Neural cell (in vitro differentiated cells): Measurements from ENCODE around the gene MBD3L5. TPM values are rescaled to one million over a fixed set of nuclear protein-coding genes. Genes with fewer than 3 reads are reported as not detected.

Experiments
- H2AFZ ChIP-seq: fragments of 200-600, 300-800 bp; sonication (generic), shearing (Covaris generic); 2 replicates; pipeline ENCODE4 v1.6.0; 2014; ENCODE audit warnings: low read depth, mild to moderate bottlenecking, antibody characterized with exemption, low read length, moderate library complexity
- H3F3A ChIP-seq: fragments of 200-600 bp; shearing (Covaris generic); 2 replicates; pipeline ENCODE4 v1.6.1; 2016; ENCODE audit warnings: mild to moderate bottlenecking, moderate library complexity, mixed read lengths, antibody characterized with exemption, low read length; ENCODE audit not compliant: insufficient read depth, poor library complexity, severe bottlenecking
- H3K27ac ChIP-seq: fragments of 200-600, 300-800 bp; sonication (generic), shearing (Covaris generic); 2 replicates; pipeline ENCODE4 v1.5.1; 2014; ENCODE audit warnings: mild to moderate bottlenecking, low read length, moderate library complexity
- H3K27me3 ChIP-seq: fragments of 300-800, 200-600 bp; sonication (generic), shearing (Covaris generic); 2 replicates; pipeline ENCODE4 v1.6.0; 2014; ENCODE audit warnings: mild to moderate bottlenecking, low read depth, low read length, moderate library complexity; ENCODE audit not compliant: insufficient read depth
- H3K36me3 ChIP-seq: fragments of 300-800, 200-600 bp; sonication (generic), shearing (Covaris generic); 2 replicates; pipeline ENCODE4 v1.5.1; 2014; ENCODE audit warnings: mild to moderate bottlenecking, antibody characterized with exemption, low read length, moderate library complexity; ENCODE audit not compliant: insufficient read depth
- H3K4me2 ChIP-seq: fragments of 300-800, 200-600 bp; sonication (generic), shearing (Covaris generic); 2 replicates; pipeline ENCODE4 v1.6.0; 2014; ENCODE audit warnings: mild to moderate bottlenecking, low read length
- H3K4me3 ChIP-seq: fragments of 300-800, 200-600 bp; sonication (generic), shearing (Covaris generic); 2 replicates; pipeline ENCODE4 v1.5.1; 2014; ENCODE audit warnings: mild to moderate bottlenecking, low read length, moderate library complexity
- H3K79me2 ChIP-seq: fragments of 200-600 bp; shearing (Covaris generic); replicated peaks from 2 replicates; pipeline ENCODE4 v1.6.0; 2014; ENCODE audit warnings: mild to moderate bottlenecking, low read length, moderate library complexity; ENCODE audit not compliant: insufficient read depth
- H3K9ac ChIP-seq: fragments of 300-800, 200-600 bp; sonication (generic), shearing (Covaris generic); 2 replicates; pipeline ENCODE4 v1.6.1; 2016; ENCODE audit warnings: mild to moderate bottlenecking, low read length, mixed read lengths
- H3K9me2 ChIP-seq: fragments of 200-600 bp; shearing (Covaris generic); 2 replicates; pipeline ENCODE4 v1.6.1; 2016; ENCODE audit warnings: mild to moderate bottlenecking, low read length, mixed read lengths; ENCODE audit not compliant: insufficient read depth
- H3K9me3 ChIP-seq: fragments of 200-600, 300-800 bp; sonication (generic), shearing (Covaris generic); 2 replicates; pipeline ENCODE4 v1.6.1; 2016; ENCODE audit warnings: mild to moderate bottlenecking, mixed run types, low read length, moderate library complexity, mixed read lengths
- H4K20me1 ChIP-seq: fragments of 200-600 bp; shearing (Covaris generic); 2 replicates; pipeline ENCODE4 v1.6.1; 2016; ENCODE audit warnings: mild to moderate bottlenecking, mixed run types; ENCODE audit not compliant: insufficient read depth
- CTCF ChIP-seq: fragments of 450-650 bp; IDR thresholded peaks from 2 replicates; pipeline ENCODE4 v1.5.1; 2014; ENCODE audit warnings: antibody characterized with exemption, mild to moderate bottlenecking, moderate library complexity; ENCODE audit not compliant: poor library complexity, severe bottlenecking
- EP300 ChIP-seq: fragments of 450-650 bp; conservative IDR thresholded peaks from 2 replicates; pipeline ENCODE4 v1.6.1; 2014; ENCODE audit warnings: antibody characterized with exemption, mild to moderate bottlenecking, moderate library complexity; ENCODE audit not compliant: poor library complexity, severe bottlenecking
- EZH2 ChIP-seq: fragments of 200-600, 300-800 bp; shearing (Covaris generic), sonication (generic); IDR thresholded peaks from 2 replicates; pipeline ENCODE4 v1.6.1; 2014; ENCODE audit warnings: antibody characterized with exemption, low read length, borderline replicate concordance, mild to moderate bottlenecking; ENCODE audit not compliant: insufficient read depth, poor library complexity, severe bottlenecking
- MXI1 ChIP-seq: fragments of 450-650 bp; conservative IDR thresholded peaks from 2 replicates; pipeline ENCODE4 v1.6.1; 2014; ENCODE audit warnings: antibody characterized with exemption, mild to moderate bottlenecking; ENCODE audit not compliant: poor library complexity, severe bottlenecking
- POLR2AphosphoS5 ChIP-seq: IDR thresholded peaks from 2 replicates; pipeline ENCODE4 v1.6.1; 2012
- RAD21 ChIP-seq: fragments of 450-650 bp; conservative IDR thresholded peaks from 2 replicates; pipeline ENCODE4 v1.6.1; 2014; ENCODE audit warnings: antibody characterized with exemption, mild to moderate bottlenecking, moderate library complexity
- REST ChIP-seq: IDR thresholded peaks from 2 replicates; pipeline ENCODE4 v1.6.1; 2012; ENCODE audit warnings: borderline replicate concordance
- SMC3 ChIP-seq: fragments of 450-650 bp; conservative IDR thresholded peaks from 2 replicates; pipeline ENCODE4 v1.6.1; 2014; ENCODE audit warnings: antibody characterized with exemption, mild to moderate bottlenecking, moderate library complexity; ENCODE audit not compliant: poor library complexity
- TAF1 ChIP-seq: IDR thresholded peaks from 2 replicates; pipeline ENCODE4 v1.6.1; 2012; ENCODE audit warnings: low read depth
- polyA plus RNA-seq: library from polyadenylated mRNA; depleted of rRNA; stranded (reverse); fragments of >200 nt; gene quantifications from 2 replicates; pipeline ENCODE4 v1.2.3, GENCODE V29; 2014

Gene MBD3L5
- polyA plus RNA-seq, 1 donor from 2014 or later, result not detected

GRCh38 chr19:6988257-6988656, 42.1 kb upstream of the MBD3L5 start:
- H3K9ac ChIP-seq, result no peak overlapping the region
- no peak overlapping the region for H2AFZ ChIP-seq
- H3K4me2 ChIP-seq, result no peak overlapping the region
- H3F3A ChIP-seq, result no peaks in the 10 kb centered on the region
- H3K27ac ChIP-seq, result no peak overlapping the region
- H3K27me3 ChIP-seq, result no peaks in the 10 kb centered on the region
- no peak overlapping the region for H3K4me3 ChIP-seq
- H3K36me3 ChIP-seq, result no peaks in the 10 kb centered on the region
- no peaks in the 10 kb centered on the region for H3K9me2 ChIP-seq
- no peaks in the 10 kb centered on the region for H4K20me1 ChIP-seq
- no peak for TF ChIP-seq RAD21
- TF ChIP-seq REST, result no peak
- TF ChIP-seq POLR2AphosphoS5, result no peak
- TF ChIP-seq EP300, result no peak
- TF ChIP-seq CTCF, result no peak
- no peak for TF ChIP-seq MXI1
- no peak for TF ChIP-seq SMC3
- no peak for TF ChIP-seq EZH2
- no peak for TF ChIP-seq TAF1
- peaks cover 5% of the 10 kb centered on the region for H3K9me3 ChIP-seq
- H3K79me2 ChIP-seq, result no peaks in the 10 kb centered on the region

GRCh38 chr19:6995054-6995453, 35.3 kb upstream of the MBD3L5 start:
- Histone ChIP-seq H2AFZ (no peak overlapping the region), H3F3A (no peaks in the 10 kb centered on the region), H3K27ac (no peak overlapping the region), H3K27me3 (no peaks in the 10 kb centered on the region), H3K9ac (no peak overlapping the region), H3K9me3 (no peaks in the 10 kb centered on the region), H3K4me2 (no peak overlapping the region), H3K36me3 (no peaks in the 10 kb centered on the region), H3K79me2 (no peaks in the 10 kb centered on the region), H3K4me3 (no peak overlapping the region), H3K9me2 (no peaks in the 10 kb centered on the region), H4K20me1 (no peaks in the 10 kb centered on the region)
- TF ChIP-seq EP300, result no peak
- no peak for TF ChIP-seq MXI1
- no peak for TF ChIP-seq CTCF
- no peak for TF ChIP-seq EZH2
- TF ChIP-seq REST, result no peak
- TF ChIP-seq TAF1, result no peak
- no peak for TF ChIP-seq POLR2AphosphoS5
- no peak for TF ChIP-seq RAD21
- no peak for TF ChIP-seq SMC3
